Measurements from ENCODE around the gene GRK2. TPM values are rescaled to one million over a fixed set of nuclear protein-coding genes. Genes with fewer than 3 reads are reported as not detected.

Gene GRK2
- polyA plus RNA-seq (2013, experiment 1 of 2), result 33.4 TPM
- 33.1 TPM for polyA plus RNA-seq (2013, experiment 2 of 2)

DNA sequence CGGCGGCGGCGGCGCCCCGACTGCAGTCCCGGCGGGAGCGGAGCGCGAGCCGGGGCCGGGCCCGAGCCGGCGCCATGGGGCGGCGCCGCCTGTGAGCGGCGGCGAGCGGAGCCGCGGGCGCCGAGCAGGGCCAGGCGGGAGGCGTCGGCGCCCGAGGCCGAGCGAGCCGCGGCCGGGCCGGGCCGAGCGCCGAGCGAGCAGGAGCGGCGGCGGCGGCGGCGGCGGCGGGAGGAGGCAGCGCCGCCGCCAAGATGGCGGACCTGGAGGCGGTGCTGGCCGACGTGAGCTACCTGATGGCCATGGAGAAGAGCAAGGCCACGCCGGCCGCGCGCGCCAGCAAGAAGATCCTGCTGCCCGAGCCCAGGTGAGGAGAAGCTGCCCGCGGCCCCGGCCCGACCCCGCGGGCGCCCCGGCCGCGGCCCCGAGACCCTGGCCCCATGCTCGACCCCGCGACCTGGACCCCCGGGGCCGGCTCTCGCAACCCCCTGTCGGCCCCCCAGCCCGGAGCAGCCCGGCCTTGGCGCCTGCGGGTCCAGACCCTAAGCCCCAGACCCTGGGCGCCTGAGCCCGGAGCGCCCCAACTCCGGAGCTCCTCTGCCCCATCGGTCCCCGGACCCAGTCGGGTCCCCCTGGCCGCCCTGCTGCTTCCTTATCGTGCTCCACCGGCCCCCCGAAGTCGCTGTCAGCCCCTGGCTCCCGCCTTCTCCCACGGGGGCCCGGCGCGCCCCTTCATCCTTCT lies at the start of gene GRK2:
Gene GRK2, plus strand, starts transcription at position 25 of the 739 bp plus-strand sequence. Its CDS starts 227 bp downstream, at position 252.
- Histone ChIP-seq H3K9me3 (replicated peaks in 1 of 2; ENCODE audit: control insufficient read depth in 2 of 2, insufficient read depth in 1 of 2, low read depth in 1 of 2, low read length in 2 of 2) (no peaks in the 10 kb centered on the region), H3K23ac (ENCODE audit: low read depth, low read length, poor library complexity) (peak within 1 kb of the TSS; percentile 6), H3K36me3 (replicated peaks in 1 of 2; ENCODE audit: control insufficient read depth in 2 of 2, insufficient read depth in 2 of 2, low read length in 2 of 2) (peaks cover 7 to 22% of the 10 kb centered on the region in 2 donors), H3K18ac (ENCODE audit: low read length) (peak within 1 kb of the TSS; percentile 95), H4K8ac (ENCODE audit: low read depth, low read length) (no peak within 1 kb of the TSS), H2BK12ac (ENCODE audit: low read length) (no peak within 1 kb of the TSS), H2BK15ac (ENCODE audit: low read length) (no peak within 1 kb of the TSS), H3K14ac (ENCODE audit: low read length) (no peak within 1 kb of the TSS), H3K27me3 (ENCODE audit: control insufficient read depth in 3 of 3, insufficient read depth in 3 of 3, low read depth in 1 of 3, low read length in 3 of 3) (peaks cover 0 to 19% (median 0%) of the 10 kb centered on the region in 3 experiments), H3K9ac (ENCODE audit: low read depth, low read length, poor library complexity) (peak within 1 kb of the TSS; percentile 52), H3K4me1 (ENCODE audit: control insufficient read depth in 2 of 2, insufficient read depth in 1 of 2, low read depth in 1 of 2, low read length in 2 of 2) (peaks cover 25 to 44% of the 10 kb centered on the region in 2 donors), H3K4ac (ENCODE audit: low read length) (no peak within 1 kb of the TSS), H3K27ac (replicated peaks; ENCODE audit: low read length) (no peak within 1 kb of the TSS), H4K91ac (ENCODE audit: low read depth, low read length, poor library complexity) (no peak within 1 kb of the TSS), H2AFZ (ENCODE audit: low read length) (peak within 1 kb of the TSS; percentile 85), H3K79me1 (ENCODE audit: low read depth, low read length) (peaks cover 16% of the 10 kb centered on the region), H3K4me2 (ENCODE audit: insufficient read depth, low read length, poor library complexity, severe bottlenecking) (peak within 1 kb of the TSS; percentile 74), H3K4me3 (ENCODE audit: low read length in 2 of 2) (peak within 1 kb of the TSS; percentile 73 to 89), H2BK120ac (ENCODE audit: low read depth, low read length) (no peak within 1 kb of the TSS), H2AK5ac (ENCODE audit: low read depth, low read length) (peak within 1 kb of the TSS; percentile 28), H2BK5ac (ENCODE audit: low read length) (no peak within 1 kb of the TSS)
- WGBS, 2 donors (ENCODE audit: extremely low coverage in 2 of 2, insufficient read length in 2 of 2, insufficient replicate concordance in 1 of 2), result no CpG with 5 or more reads among the region's 103 CpGs
- DNase-seq (ENCODE audit: low spot score), result no peak

DNA sequence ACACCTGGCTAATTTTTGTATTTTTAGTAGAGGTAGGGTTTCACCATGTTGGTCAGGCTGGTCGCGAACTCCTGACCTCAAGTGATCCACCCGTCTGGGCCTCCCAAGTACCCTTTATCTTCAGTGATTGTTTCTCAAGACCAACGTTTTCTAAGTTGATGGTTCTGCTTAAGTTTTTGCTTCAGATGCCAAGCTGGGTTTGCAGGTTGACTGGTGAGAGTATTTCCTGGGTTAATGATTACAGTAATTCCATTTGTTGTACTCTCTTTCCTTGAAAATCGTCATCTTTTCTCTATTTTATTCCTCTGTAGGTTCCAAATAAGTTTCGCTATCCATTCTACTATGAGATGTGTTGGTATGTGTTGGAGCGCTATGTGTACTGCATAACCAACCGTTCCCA lies 38.5 kb upstream of the GRK2 start:
- Histone ChIP-seq H3K36me3 (replicated peaks in 1 of 2; ENCODE audit: control insufficient read depth in 2 of 2, insufficient read depth in 2 of 2, low read length in 2 of 2) (peaks cover 28 to 79% of the 10 kb centered on the region in 2 donors), H3K4me2 (ENCODE audit: insufficient read depth, low read length, poor library complexity, severe bottlenecking) (no peak overlapping the region), H2AFZ (ENCODE audit: low read length) (no peak overlapping the region), H2BK15ac (ENCODE audit: low read length) (no peak overlapping the region), H3K9ac (ENCODE audit: low read depth, low read length, poor library complexity) (no peak overlapping the region), H4K91ac (ENCODE audit: low read depth, low read length, poor library complexity) (no peak overlapping the region), H2BK12ac (ENCODE audit: low read length) (no peak overlapping the region), H3K79me1 (ENCODE audit: low read depth, low read length) (no peaks in the 10 kb centered on the region), H3K14ac (ENCODE audit: low read length) (no peak overlapping the region), H3K4me3 (ENCODE audit: low read length in 2 of 2) (no peak overlapping the region), H2BK120ac (ENCODE audit: low read depth, low read length) (no peak overlapping the region), H3K4ac (ENCODE audit: low read length) (no peak overlapping the region), H2BK5ac (ENCODE audit: low read length) (no peak overlapping the region), H4K8ac (ENCODE audit: low read depth, low read length) (no peak overlapping the region), H3K27me3 (ENCODE audit: control insufficient read depth in 3 of 3, insufficient read depth in 3 of 3, low read depth in 1 of 3, low read length in 3 of 3) (no peaks in the 10 kb centered on the region), H3K18ac (ENCODE audit: low read length) (no peak overlapping the region), H3K4me1 (ENCODE audit: control insufficient read depth in 2 of 2, insufficient read depth in 1 of 2, low read depth in 1 of 2, low read length in 2 of 2) (no peaks in the 10 kb centered on the region), H3K23ac (ENCODE audit: low read depth, low read length, poor library complexity) (no peak overlapping the region), H3K27ac (replicated peaks; ENCODE audit: low read length) (no peak overlapping the region), H3K9me3 (replicated peaks in 1 of 2; ENCODE audit: control insufficient read depth in 2 of 2, insufficient read depth in 1 of 2, low read depth in 1 of 2, low read length in 2 of 2) (no peaks in the 10 kb centered on the region), H2AK5ac (ENCODE audit: low read depth, low read length) (no peak overlapping the region)
- no peak for DNase-seq (ENCODE audit: low spot score)
- no CpG with 5 or more reads among the region's 8 CpGs for WGBS, 2 donors (ENCODE audit: extremely low coverage in 2 of 2, insufficient read length in 2 of 2, insufficient replicate concordance in 1 of 2)

DNA sequence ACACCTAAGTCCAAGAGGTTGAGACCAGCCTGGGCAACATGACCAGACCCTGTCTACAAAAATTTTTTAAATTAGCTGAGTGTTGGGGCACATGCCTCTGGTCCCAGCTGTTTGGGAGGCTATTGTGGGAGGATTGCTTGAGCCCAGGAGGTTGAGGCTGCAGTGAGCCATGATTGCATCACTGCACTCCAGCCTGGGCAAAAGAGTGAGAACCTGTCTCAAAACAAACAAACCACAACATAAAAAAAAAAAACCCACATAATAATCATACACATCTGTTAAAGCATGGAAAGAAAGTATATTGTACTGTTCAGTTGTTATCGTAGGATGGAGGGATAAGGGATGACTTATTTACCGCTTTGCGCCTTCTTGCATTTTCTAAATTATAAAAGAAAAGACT lies 35.9 kb upstream of the GRK2 start:
- no CpG with 5 or more reads among the region's 3 CpGs for WGBS, 2 donors (ENCODE audit: extremely low coverage in 2 of 2, insufficient read length in 2 of 2, insufficient replicate concordance in 1 of 2)
- Histone ChIP-seq H2AK5ac (ENCODE audit: low read depth, low read length) (no peak overlapping the region), H4K8ac (ENCODE audit: low read depth, low read length) (no peak overlapping the region), H4K91ac (ENCODE audit: low read depth, low read length, poor library complexity) (no peak overlapping the region), H2BK120ac (ENCODE audit: low read depth, low read length) (no peak overlapping the region), H3K79me1 (ENCODE audit: low read depth, low read length) (no peaks in the 10 kb centered on the region), H3K27me3 (ENCODE audit: control insufficient read depth in 3 of 3, insufficient read depth in 3 of 3, low read depth in 1 of 3, low read length in 3 of 3) (no peaks in the 10 kb centered on the region), H2AFZ (ENCODE audit: low read length) (no peak overlapping the region), H3K36me3 (replicated peaks in 1 of 2; ENCODE audit: control insufficient read depth in 2 of 2, insufficient read depth in 2 of 2, low read length in 2 of 2) (peaks cover 22 to 70% of the 10 kb centered on the region in 2 donors), H2BK15ac (ENCODE audit: low read length) (no peak overlapping the region), H3K4ac (ENCODE audit: low read length) (no peak overlapping the region), H3K18ac (ENCODE audit: low read length) (no peak overlapping the region), H3K4me3 (ENCODE audit: low read length in 2 of 2) (no peak overlapping the region), H2BK12ac (ENCODE audit: low read length) (no peak overlapping the region), H3K14ac (ENCODE audit: low read length) (no peak overlapping the region), H3K9ac (ENCODE audit: low read depth, low read length, poor library complexity) (no peak overlapping the region), H3K4me1 (ENCODE audit: control insufficient read depth in 2 of 2, insufficient read depth in 1 of 2, low read depth in 1 of 2, low read length in 2 of 2) (no peaks in the 10 kb centered on the region), H3K4me2 (ENCODE audit: insufficient read depth, low read length, poor library complexity, severe bottlenecking) (no peak overlapping the region), H3K27ac (replicated peaks; ENCODE audit: low read length) (no peak overlapping the region), H3K9me3 (replicated peaks in 1 of 2; ENCODE audit: control insufficient read depth in 2 of 2, insufficient read depth in 1 of 2, low read depth in 1 of 2, low read length in 2 of 2) (no peaks in the 10 kb centered on the region), H2BK5ac (ENCODE audit: low read length) (no peak overlapping the region), H3K23ac (ENCODE audit: low read depth, low read length, poor library complexity) (no peak overlapping the region)
- DNase-seq (ENCODE audit: low spot score), result no peak

DNA sequence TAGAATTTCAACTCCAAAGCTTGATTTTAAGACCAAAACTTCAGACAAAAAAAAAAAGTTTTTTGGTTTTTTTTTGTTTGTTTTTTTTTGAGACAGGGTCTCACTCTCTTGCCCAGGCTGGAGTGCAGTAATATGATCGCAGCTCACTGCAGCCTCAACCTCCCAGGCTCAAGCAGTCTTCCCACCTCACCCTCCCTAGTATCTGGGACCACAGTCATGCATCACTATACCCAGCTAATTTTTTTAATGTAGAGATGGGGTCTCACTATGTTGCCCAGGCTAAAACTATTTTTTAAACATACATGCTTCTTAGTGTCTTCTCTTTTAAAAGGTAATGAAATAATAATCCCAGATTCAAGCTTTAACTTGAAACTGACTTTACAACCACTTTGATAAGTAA lies 35.4 kb upstream of the GRK2 start:
- Histone ChIP-seq H3K79me1 (ENCODE audit: low read depth, low read length) (no peaks in the 10 kb centered on the region), H3K4me1 (ENCODE audit: control insufficient read depth in 2 of 2, insufficient read depth in 1 of 2, low read depth in 1 of 2, low read length in 2 of 2) (no peaks in the 10 kb centered on the region), H3K18ac (ENCODE audit: low read length) (no peak overlapping the region), H3K14ac (ENCODE audit: low read length) (no peak overlapping the region), H3K9me3 (replicated peaks in 1 of 2; ENCODE audit: control insufficient read depth in 2 of 2, insufficient read depth in 1 of 2, low read depth in 1 of 2, low read length in 2 of 2) (no peaks in the 10 kb centered on the region), H3K23ac (ENCODE audit: low read depth, low read length, poor library complexity) (no peak overlapping the region), H3K4ac (ENCODE audit: low read length) (no peak overlapping the region), H3K4me2 (ENCODE audit: insufficient read depth, low read length, poor library complexity, severe bottlenecking) (no peak overlapping the region), H3K36me3 (replicated peaks in 1 of 2; ENCODE audit: control insufficient read depth in 2 of 2, insufficient read depth in 2 of 2, low read length in 2 of 2) (peaks cover 20 to 70% of the 10 kb centered on the region in 2 donors), H2BK5ac (ENCODE audit: low read length) (no peak overlapping the region), H4K91ac (ENCODE audit: low read depth, low read length, poor library complexity) (no peak overlapping the region), H2AK5ac (ENCODE audit: low read depth, low read length) (no peak overlapping the region), H2BK12ac (ENCODE audit: low read length) (no peak overlapping the region), H2BK120ac (ENCODE audit: low read depth, low read length) (no peak overlapping the region), H2AFZ (ENCODE audit: low read length) (no peak overlapping the region), H2BK15ac (ENCODE audit: low read length) (no peak overlapping the region), H3K27ac (replicated peaks; ENCODE audit: low read length) (no peak overlapping the region), H3K4me3 (ENCODE audit: low read length in 2 of 2) (no peak overlapping the region), H3K27me3 (ENCODE audit: control insufficient read depth in 3 of 3, insufficient read depth in 3 of 3, low read depth in 1 of 3, low read length in 3 of 3) (no peaks in the 10 kb centered on the region), H3K9ac (ENCODE audit: low read depth, low read length, poor library complexity) (no peak overlapping the region), H4K8ac (ENCODE audit: low read depth, low read length) (no peak overlapping the region)
- DNase-seq (ENCODE audit: low spot score), result no peak
- no CpG with 5 or more reads among the region's 1 CpG for WGBS, 2 donors (ENCODE audit: extremely low coverage in 2 of 2, insufficient read length in 2 of 2, insufficient replicate concordance in 1 of 2)
